SJSA1 (cell line): Measurements from ENCODE around the gene SLITRK4. TPM values are rescaled to one million over a fixed set of nuclear protein-coding genes. Genes with fewer than 3 reads are reported as not detected.

Experiments used
- DNase-seq, 2 experiments: peaks; one replicate each; pipeline ENCODE4 v3.0.0-alpha.2; 2015 to 2020; ENCODE audit warnings: low spot score in 2 of 2, low read depth in 1 of 2
- H3K27ac ChIP-seq: fragments of 250-450 bp; sonication (Bioruptor Pico); 2 replicates; pipeline ENCODE4 v1.5.1; 2020; ENCODE audit warnings: mild to moderate bottlenecking, moderate library complexity
- H3K27me3 ChIP-seq: fragments of 250-450 bp; sonication (Bioruptor Pico); replicated peaks from 2 replicates; pipeline ENCODE4 v1.5.1; 2020; ENCODE audit warnings: mild to moderate bottlenecking, moderate library complexity
- H3K36me3 ChIP-seq: fragments of 250-450 bp; sonication (Bioruptor Pico); 2 replicates; pipeline ENCODE4 v1.5.1; 2020; ENCODE audit warnings: mild to moderate bottlenecking
- H3K4me1 ChIP-seq: fragments of 250-450 bp; sonication (Bioruptor Pico); replicated peaks from 2 replicates; pipeline ENCODE4 v1.6.1; 2021; ENCODE audit warnings: mild to moderate bottlenecking
- H3K4me3 ChIP-seq: fragments of 250-450 bp; sonication (Bioruptor Pico); 2 replicates; pipeline ENCODE4 v1.5.1; 2020; ENCODE audit warnings: mild to moderate bottlenecking
- H3K9me3 ChIP-seq: fragments of 250-450 bp; sonication (Bioruptor Pico); replicated peaks from 2 replicates; pipeline ENCODE4 v1.5.1; 2020; ENCODE audit warnings: mild to moderate bottlenecking
- total RNA-seq: library from RNA; depleted of rRNA; stranded (reverse); fragments of >200 nt; shearing (Covaris generic); gene quantifications from 2 replicates; pipeline ENCODE4 v1.2.3, GENCODE V29; 2014; rRNA removed

Gene SLITRK4
- not detected in 2 replicates for total RNA-seq

DNA sequence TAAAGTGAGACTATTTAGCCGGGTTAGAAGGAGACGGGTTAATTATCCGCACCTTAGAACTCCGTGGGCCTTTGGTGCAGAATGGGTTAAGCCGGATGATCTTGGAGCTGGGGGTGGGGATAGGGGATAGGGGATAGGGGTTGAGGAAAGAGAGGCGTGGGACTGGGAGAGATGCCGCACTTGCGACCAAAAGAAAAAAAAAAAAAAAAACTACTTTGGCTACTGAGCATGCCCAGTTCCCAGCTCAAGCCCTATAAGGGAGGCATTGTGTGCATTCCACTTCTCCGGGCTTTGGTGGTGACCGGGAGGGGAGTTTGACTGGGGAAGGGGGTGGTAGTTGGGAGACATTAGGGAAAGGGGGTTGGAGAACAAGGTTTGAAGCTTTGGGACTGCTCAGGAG lies at the start of gene SLITRK4:
Gene SLITRK4 (minus strand): TSS at position 187 of the 400 bp plus-strand sequence. CDS start 4,993 bp downstream, outside the sequence.
- DNase-seq, result no peak
- H3K4me3 ChIP-seq, result no peak within 1 kb of the TSS

DNA sequence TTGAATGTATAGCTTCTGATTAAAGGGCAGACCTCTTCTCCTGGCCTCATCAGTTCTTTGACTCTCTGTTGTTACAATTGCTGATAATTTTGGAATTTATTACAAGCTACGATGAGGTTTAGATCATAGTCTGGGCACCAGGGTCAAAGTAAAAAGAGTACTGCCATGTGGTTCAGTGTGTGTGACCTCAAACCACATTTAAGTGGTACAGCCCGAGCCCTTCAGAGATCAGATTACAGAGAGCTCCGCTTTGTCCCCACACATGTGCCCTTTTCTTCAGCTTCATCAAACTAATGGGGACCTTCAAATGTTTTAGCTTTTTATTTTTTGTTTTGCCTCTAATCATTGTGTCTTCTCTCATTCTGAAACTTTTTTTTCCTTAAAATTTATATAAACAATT lies 47.6 kb upstream of the SLITRK4 start:
- Histone ChIP-seq H3K27me3 (no peaks in the 10 kb centered on the region), H3K4me1 (no peaks in the 10 kb centered on the region), H3K36me3 (no peaks in the 10 kb centered on the region), H3K4me3 (no peak overlapping the region), H3K9me3 (no peaks in the 10 kb centered on the region), H3K27ac (no peak overlapping the region)
- DNase-seq, result no peak

More for the DNA sequence above, at the start of gene SLITRK4:
- no peaks in the 10 kb centered on the region for H3K36me3 ChIP-seq
- no peaks in the 10 kb centered on the region for H3K9me3 ChIP-seq
- no peaks in the 10 kb centered on the region for H3K4me1 ChIP-seq
- no peaks in the 10 kb centered on the region for H3K27me3 ChIP-seq
- no peak within 1 kb of the TSS for H3K27ac ChIP-seq

- Histone ChIP-seq H3K9me3 (no peaks in the 10 kb centered on the region), H3K4me1 (no peaks in the 10 kb centered on the region), H3K4me3 (no peak overlapping the region), H3K27me3 (no peaks in the 10 kb centered on the region), H3K36me3 (no peaks in the 10 kb centered on the region), H3K27ac (no peak overlapping the region)
- no peak for DNase-seq
Measured at GRCh38 chrX:143674926-143675325, 39.0 kb upstream of the SLITRK4 start.

GRCh38 chrX:143669395-143669794 lies 33.5 kb upstream of the SLITRK4 start:
- H3K4me3 ChIP-seq, result no peak overlapping the region
- no peaks in the 10 kb centered on the region for H3K36me3 ChIP-seq
- H3K27me3 ChIP-seq, result no peaks in the 10 kb centered on the region
- no peak for DNase-seq
- no peaks in the 10 kb centered on the region for H3K9me3 ChIP-seq
- no peak overlapping the region for H3K27ac ChIP-seq
- no peaks in the 10 kb centered on the region for H3K4me1 ChIP-seq

DNA sequence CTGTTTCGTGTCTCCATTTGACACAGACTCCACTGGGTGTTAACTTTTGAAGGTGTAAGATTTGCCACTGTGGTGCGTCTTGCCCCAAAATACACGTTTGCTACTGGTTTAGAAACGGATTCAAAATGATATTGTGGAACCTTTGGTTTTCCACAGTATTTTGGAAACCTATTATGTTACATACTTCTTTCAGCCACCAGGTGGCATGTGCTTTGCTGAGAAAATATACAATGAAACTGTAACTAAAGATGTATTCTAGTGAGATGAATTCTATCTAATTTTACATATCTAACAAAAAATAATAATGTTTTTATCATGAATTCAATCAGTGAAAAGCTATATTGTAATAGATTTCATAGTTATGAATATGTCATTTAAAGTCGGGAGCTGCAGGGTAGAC lies 28.4 kb upstream of the SLITRK4 start:
- no peaks in the 10 kb centered on the region for H3K9me3 ChIP-seq
- H3K27me3 ChIP-seq, result no peaks in the 10 kb centered on the region
- H3K4me1 ChIP-seq, result no peaks in the 10 kb centered on the region
- H3K36me3 ChIP-seq, result no peaks in the 10 kb centered on the region
- no peak overlapping the region for H3K4me3 ChIP-seq
- DNase-seq, result no peak
- no peak overlapping the region for H3K27ac ChIP-seq

DNA sequence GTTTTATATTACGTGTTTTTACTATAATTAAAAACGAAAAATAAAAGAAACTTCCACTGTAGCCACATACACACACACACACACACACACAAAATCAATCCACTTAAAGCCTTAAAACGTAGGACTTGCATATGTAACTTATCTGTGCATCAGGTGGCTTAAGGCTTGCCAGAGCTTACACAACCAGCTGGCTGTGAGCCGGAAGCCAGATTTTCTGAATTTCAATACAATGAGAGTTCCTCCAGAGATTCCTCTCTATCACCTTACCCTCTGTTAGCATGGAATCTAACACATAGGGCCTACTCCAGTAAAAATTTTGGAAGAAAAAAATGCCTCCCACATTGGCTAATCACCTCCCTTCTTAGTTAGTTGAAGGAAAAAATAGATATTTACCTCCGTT lies 27.9 kb upstream of the SLITRK4 start:
- Histone ChIP-seq H3K9me3 (no peaks in the 10 kb centered on the region), H3K27me3 (no peaks in the 10 kb centered on the region), H3K4me1 (no peaks in the 10 kb centered on the region), H3K27ac (no peak overlapping the region), H3K36me3 (no peaks in the 10 kb centered on the region), H3K4me3 (no peak overlapping the region)
- DNase-seq, result no peak

DNA sequence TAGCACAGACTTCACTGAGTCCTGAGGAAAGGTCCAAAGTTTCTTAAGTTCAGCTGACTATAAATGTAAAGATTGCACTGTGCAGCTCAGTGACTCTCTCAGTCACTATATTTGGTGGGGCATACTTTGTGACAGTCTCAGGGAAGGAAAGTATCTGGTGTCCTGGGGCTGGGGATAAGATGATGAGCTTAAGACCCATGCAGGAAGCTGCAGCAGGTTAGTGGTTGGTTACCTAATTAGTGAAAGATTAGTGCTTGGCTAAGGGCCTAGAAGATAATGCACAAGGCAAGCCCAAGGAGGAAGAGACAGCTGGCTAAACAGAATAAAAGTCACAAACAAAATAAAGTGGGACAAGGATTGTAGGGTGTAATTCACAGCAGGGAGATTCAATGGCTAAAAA lies 25.4 kb upstream of the SLITRK4 start:
- DNase-seq, result no peak
- Histone ChIP-seq H3K4me3 (no peak overlapping the region), H3K27me3 (no peaks in the 10 kb centered on the region), H3K9me3 (no peaks in the 10 kb centered on the region), H3K4me1 (no peaks in the 10 kb centered on the region), H3K36me3 (no peaks in the 10 kb centered on the region), H3K27ac (no peak overlapping the region)

DNA sequence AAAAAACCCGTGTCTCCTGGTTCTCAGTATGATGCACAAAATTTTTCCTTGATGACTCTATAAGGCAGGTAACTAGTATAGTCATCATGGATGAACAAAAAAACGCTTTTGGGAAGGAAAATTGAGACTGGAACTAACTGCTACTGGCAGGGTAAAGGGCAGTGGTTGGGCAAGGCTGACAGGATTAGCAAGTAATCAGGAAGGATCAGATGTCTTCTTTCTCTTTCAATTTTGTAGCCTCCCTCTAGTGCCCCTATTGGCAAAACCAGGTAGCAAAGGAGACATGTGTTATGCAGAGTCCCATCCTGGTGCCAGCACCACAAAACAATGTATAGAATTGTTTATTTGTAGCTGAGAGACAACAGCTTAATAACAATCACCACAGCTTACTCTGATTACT lies 12.8 kb upstream of the SLITRK4 start:
- Histone ChIP-seq H3K4me3 (no peak overlapping the region), H3K9me3 (no peaks in the 10 kb centered on the region), H3K27ac (no peak overlapping the region), H3K27me3 (no peaks in the 10 kb centered on the region), H3K4me1 (no peaks in the 10 kb centered on the region), H3K36me3 (no peaks in the 10 kb centered on the region)
- DNase-seq, result no peak

- H3K27ac ChIP-seq, result no peak overlapping the region
- no peaks in the 10 kb centered on the region for H3K27me3 ChIP-seq
- no peak for DNase-seq
- H3K36me3 ChIP-seq, result no peaks in the 10 kb centered on the region
- H3K4me1 ChIP-seq, result no peaks in the 10 kb centered on the region
- no peak overlapping the region for H3K4me3 ChIP-seq
- H3K9me3 ChIP-seq, result no peaks in the 10 kb centered on the region
Measured at GRCh38 chrX:143642426-143642825, 6.5 kb upstream of the SLITRK4 start.

- H3K9me3 ChIP-seq, result no peaks in the 10 kb centered on the region
Measured at GRCh38 chrX:143636831-143637230, 930 bp upstream of the SLITRK4 start.

GRCh38 chrX:143634663-143635455 lies 1.0 kb downstream of the SLITRK4 start:
- no peaks in the 10 kb centered on the region for H3K36me3 ChIP-seq
- DNase-seq, result no peak
- H3K9me3 ChIP-seq, result no peaks in the 10 kb centered on the region
- no peak overlapping the region for H3K4me3 ChIP-seq
- no peaks in the 10 kb centered on the region for H3K4me1 ChIP-seq
- H3K27me3 ChIP-seq, result no peaks in the 10 kb centered on the region
- H3K27ac ChIP-seq, result no peak overlapping the region

More at GRCh38 chrX:143636831-143637230, 930 bp upstream of the SLITRK4 start:
- Histone ChIP-seq H3K27ac (no peak overlapping the region), H3K4me1 (no peaks in the 10 kb centered on the region), H3K4me3 (no peak overlapping the region), H3K36me3 (no peaks in the 10 kb centered on the region), H3K27me3 (no peaks in the 10 kb centered on the region)
- DNase-seq, result no peak

- no peak for DNase-seq
- H3K9me3 ChIP-seq, result no peaks in the 10 kb centered on the region
- H3K36me3 ChIP-seq, result no peaks in the 10 kb centered on the region
- H3K27ac ChIP-seq, result no peak overlapping the region
- H3K4me3 ChIP-seq, result no peak overlapping the region
- H3K4me1 ChIP-seq, result no peaks in the 10 kb centered on the region
- no peaks in the 10 kb centered on the region for H3K27me3 ChIP-seq
Measured at GRCh38 chrX:143634309-143634662, 1.6 kb downstream of the SLITRK4 start.

DNA sequence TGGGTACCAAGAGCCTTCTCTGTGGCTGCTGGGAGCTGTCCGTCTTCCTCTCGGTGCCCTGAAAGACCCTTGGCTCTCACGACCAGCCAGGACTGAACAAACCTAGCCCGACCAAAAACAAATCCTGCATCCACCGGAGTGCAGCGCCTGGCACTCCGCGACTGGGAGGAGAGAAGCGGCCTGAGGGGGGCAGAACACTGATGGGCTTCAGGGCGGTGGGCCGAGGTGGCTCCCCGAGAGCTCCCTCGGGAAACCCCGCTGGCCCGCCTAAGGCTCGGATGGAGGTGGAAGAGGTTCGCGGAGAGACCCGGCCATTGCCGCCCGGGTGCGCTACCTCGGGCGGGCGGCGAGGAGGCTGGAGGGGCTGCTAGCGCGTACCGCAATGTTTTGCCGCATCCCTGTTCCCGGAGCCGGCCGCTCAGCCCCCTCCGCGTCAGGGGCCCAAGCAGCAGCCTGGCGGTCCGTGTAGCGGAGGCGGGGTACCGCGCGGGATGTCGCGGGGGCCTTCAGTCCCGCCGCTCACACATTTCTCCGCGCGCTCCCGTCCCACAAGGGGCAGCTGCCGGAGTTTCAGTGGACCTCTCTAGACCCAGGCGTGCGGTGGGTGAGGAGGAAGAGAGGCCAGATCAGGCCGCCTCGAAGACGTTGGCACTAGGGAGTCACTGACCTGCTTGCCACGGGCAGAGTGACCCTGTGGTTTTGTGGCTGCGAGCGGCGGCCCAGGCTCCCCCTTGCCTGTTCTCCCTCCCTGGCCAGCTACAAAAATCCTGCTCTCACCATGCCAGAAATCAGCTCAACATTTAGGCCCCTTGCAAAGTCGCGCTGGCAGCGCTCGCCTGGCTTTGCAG lies 2.2 kb downstream of the SLITRK4 start:
- Histone ChIP-seq H3K4me3 (no peak overlapping the region), H3K9me3 (no peaks in the 10 kb centered on the region), H3K4me1 (no peaks in the 10 kb centered on the region), H3K36me3 (no peaks in the 10 kb centered on the region), H3K27me3 (no peaks in the 10 kb centered on the region), H3K27ac (no peak overlapping the region)
- no peak for DNase-seq
